GM19455 (cell line): ENCODE data around the gene RPRML.
"Not testable (repeated sequence)": the region's sequence is repeated elsewhere in the genome, so short reads cannot be mapped to it uniquely, and the experiment has no call there.

Experiments used
- ATAC-seq: cut with Tn5 transposase; IDR thresholded peaks from one replicate; pipeline ENCODE4 v1.9.1; 2021; ENCODE audit not compliant: unreplicated experiment

RPRML gene

DNA sequence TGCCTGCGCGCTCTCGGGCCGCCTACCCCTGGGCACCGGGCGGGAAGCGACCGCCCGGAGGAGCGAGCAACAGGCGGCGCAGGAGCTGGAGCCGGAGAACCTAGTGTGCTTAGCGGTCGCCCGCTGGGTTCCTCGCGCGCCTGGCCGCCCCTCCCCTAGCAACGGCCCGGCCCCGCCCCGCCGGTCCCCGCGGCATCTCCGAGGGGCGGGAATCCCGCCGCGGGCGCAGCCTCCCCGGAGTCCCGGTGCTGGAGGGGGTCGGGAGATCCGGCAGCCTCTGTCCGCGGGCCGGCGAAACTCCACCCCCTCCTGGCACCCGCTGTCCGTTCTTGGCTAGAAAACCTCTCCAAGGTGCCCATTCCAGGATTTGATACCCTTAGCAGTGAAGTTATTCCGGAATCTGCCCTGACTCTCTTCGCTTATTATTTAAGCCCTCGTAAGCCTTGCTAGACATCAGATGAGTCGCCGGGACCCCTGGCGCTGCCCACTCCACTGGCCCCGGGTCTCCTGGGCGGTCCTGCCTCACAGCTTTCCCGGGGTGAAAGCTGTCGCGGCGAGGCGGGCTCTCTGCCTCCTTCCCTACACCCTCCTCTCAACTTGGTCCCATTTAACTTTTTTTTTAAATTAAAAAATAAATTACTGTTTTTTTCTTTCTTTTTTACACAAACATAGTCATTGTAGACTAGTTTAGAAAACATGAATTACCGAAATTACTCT, at the start of gene RPRML:
Gene RPRML (minus strand): TSS at position 107 of the 717 bp plus-strand sequence. CDS start 246 bp downstream, outside the sequence.
- no peak for ATAC-seq

DNA sequence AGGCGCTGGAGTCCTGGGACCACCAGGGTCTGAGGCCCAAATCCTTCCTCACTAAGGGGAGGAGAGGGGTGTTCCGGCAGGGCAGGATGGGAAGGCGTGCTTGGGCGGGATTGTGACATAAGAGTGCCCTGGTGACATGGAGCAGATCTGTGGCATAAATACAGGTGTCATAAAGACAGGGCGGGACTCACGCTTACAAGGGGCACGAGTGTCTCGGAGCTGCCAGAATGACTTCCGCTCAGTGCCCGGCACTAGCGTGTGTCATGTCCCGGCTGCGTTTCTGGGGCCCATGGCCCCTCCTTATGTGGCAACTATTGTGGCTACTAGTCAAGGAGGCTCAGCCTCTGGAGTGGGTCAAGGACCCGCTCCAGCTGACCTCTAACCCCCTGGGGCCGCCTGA, 37.9 kb upstream of the RPRML start:
- not testable (repeated sequence) for ATAC-seq

DNA sequence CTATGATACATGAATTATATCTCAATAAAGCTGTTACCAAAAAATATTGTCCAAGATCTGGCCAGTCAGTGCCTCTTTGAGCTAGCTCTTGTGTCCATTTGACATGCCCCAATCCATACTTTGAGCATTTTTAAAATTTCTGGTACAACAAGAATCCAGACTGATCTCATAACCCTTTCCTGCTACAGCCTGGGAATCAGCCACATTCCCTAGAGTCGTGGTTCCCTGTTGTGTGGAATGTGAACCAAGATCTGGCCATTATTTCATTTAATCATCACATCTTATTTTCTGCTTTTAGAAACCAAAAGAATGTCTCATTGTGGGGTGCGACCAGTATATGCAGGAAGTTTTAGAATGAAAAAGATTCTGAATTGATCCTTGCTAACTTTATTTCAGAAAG, 34.3 kb upstream of the RPRML start:
- no peak for ATAC-seq

DNA sequence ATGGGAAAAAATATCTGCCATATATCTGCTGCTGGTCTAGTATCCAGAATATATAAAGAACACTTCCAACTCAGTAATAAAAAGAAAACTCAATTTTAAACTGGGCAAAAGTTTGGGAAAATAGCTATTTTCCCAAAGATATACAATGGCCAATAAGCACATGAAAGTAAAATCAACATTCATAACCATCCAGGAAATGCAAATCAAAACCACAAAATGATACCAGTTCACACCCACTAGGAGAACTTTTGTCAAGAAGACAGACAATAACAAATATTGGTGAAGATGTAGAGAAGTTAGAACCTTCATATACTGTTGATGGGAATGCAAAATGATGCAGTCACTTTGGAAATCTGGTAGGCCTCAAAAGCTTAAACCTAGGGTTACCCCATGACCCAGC, 33.4 kb upstream of the RPRML start:
- ATAC-seq: no peak

DNA sequence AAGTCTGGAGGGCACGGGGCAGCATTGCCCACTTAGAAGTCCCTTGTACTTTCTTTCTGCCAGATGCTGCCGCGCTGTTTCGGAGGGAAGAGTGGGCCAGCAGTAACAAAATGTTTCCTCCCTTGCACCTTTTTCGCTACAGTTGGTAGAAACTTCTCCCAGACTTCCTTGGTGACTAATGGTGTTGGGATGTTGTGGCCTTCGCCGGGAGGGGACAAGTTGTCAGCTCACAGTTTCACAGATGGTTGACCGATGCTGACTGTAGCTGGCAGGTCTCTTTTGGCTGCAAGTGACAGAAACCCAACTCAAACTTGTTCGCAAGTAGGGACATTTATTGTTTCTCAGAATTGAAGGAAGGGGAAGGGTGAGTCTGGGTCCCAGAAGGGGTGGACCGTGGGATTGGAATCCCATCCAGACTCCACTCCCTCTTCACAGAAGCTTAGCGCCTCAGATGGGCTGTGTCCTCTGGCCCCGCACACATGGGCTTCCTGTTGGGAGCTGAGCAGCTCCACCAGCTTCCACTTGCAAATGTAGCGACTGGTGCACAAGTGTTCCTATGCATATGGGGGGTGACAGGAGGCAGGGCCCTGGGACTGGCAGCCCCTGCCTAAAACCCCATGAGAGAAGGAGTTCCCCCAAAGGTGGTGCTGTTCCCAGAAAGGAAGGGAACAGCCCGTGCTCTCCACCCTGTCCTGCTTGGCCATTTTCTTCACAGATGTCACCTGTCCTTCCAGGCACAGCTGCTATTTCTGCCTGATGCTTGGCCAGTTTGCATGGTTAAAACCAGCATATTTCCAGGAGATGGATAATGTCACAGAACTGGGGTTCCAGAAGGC, 30.9 kb upstream of the RPRML start:
- ATAC-seq: no peak

DNA sequence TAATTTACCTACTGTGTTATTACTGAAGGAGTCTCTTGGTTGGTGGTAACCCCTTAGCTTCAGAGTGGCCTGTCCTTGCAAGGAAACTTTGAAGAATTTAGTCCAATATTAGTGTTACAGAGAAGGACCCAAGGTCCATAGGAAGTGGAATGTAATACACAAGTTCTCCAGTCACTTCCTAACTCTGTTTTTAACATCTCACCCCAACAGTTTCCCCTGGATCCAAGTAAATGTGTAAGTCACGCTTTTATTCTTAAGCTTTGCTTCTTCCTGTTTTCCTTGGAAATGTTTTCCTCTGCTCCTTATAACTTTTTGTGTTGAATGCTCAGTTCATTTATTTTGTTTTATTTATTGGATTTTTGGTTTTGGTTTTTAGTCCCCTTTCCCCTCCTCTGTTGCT, 25.9 kb upstream of the RPRML start:
- no peak for ATAC-seq

DNA sequence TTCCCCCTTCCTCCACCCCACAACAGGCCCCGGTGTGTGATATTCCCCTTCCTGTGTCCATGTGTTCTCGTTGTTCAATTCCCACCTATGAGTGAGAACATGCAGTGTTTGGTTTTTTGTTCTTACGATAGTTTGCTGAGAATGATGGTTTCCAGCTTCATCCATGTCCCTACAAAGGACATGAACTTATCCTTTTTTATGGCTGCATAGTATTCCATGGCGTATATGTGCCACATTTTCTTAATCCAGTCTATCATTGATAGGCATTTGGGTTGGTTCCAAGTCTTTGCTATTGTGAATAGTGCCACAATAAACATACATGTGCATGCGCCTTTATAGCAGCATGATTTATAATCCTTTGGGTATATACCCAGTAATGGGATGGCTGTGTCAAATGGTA, 24.8 kb upstream of the RPRML start:
- not testable (repeated sequence) for ATAC-seq

DNA sequence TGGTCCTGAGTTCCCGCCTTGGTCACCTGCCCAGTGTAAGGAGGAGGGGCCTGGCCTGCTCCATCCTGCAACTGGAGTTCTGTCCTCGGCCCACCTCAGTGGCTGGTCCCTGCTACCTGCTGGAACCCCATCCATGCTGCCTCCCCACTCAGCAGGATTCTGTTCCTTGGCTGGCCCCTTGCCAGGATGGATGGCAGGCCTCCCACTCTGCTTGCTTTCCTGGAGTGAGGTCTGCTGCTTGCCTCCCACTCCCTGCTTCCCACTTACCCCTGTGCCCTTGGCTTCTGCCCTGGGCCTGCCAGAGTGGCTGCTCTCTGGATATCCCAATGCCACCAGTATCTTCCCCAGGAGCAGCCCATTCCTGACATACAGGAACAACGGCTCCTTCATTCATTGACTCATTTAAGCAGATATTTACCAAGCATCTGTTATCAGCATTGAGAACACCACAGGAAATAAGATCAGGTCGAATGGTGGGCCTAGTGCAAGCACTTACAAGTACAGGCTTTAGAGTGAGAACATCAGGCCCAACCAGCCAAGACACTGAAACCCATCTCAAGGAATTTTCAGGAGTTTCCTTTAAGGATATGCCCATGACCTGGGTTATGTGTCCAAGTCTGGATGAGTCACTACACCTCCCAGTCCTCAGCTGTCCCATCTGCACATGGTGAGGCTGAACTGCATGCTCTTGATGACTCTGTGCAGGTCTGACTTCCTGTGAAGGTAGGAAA, 17.0 kb upstream of the RPRML start:
- no peak for ATAC-seq

DNA sequence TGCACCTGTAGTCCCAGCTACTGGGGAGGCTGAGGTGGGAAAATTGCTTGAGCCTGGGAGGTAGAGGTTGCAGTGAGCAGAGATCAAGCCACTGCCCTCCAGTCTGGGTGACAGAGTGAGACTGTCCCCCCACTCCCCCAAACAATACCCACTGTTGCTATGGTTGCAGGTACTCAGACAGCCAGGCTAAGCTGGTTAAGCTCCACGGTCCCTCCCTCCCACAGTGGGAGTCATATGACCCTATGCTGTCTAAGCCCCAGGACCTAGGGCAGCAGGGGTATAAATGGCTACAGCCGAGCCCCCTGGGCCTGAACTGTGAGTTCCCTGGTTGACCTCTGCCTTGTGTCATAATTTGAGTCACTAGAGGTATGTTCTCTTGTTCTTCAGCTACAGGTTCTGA, 15.9 kb upstream of the RPRML start:
- no peak for ATAC-seq

DNA sequence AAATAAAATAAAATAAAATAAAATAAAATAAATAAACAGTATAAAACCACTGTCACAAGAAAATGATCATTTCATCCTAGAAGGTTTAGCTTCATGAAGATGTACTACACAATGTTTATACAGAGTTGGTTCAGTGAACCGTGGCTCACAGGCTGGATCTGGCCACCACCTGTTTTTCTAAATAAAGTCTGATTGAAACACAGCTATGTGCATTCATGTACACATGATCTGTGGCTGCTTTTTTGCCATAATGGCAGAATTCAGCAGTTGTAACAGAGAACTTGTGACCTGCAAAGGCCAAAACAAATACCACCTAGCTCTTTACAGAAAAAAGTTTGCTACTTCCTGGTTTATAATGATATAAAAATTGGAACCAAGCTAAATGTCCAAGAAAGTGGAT, 12.6 kb upstream of the RPRML start:
- no peak for ATAC-seq

DNA sequence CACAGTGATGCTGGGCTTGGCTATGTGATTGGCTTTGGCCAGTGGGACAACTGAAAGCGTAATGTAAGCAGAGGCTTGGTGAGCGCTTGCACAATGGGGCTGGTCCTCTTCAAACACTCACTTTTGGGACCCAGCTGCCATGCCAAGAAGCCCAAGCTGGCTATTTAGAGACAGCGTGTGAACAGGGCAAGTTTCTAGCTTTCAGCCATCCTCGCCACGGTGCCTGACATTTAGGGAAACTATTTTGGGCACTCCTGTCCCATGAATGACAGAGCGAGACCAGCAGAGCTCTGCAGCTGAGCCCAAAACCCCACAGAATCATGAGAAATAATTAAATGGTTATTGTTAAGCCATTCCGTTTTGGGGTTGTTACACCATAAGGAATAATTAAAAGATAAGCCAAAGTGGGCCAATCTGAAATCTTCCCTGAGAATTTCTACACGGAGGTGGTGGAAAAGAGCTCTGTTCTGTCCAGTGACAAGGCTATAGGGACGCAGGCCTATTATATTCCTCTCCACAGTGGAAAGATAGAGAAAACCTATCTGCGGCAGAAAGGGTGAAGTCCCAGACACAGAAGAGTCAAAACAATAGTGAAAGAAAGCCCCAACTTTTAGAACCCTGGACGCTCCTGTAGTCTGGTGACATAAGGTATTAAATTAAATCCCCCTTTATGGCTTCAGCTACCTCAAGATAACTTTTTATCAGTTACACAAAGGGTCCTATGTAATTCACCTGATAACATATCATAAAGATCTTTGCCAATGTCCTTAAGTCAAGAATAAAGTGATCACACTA, 10.8 kb upstream of the RPRML start:
- ATAC-seq: no peak

DNA sequence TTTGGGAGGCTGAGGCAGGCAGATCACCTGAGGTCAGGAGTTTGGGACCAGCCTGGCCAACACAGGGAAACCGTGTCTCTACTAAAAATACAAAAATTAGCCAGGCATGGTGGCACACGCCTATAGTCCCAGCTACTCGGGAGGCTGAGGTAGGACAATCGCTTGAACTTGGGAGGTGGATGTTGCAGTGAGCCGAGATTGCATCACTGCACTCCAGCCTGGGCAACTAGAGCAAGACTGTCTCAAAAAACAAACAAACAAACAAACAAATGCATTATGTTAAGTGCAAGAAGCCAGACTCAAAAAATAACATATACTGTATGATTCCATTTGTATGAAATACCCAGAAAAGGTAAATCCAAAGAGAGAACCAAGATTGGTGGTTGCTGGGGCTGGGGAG, 8.9 kb upstream of the RPRML start:
- not testable (repeated sequence) for ATAC-seq

DNA sequence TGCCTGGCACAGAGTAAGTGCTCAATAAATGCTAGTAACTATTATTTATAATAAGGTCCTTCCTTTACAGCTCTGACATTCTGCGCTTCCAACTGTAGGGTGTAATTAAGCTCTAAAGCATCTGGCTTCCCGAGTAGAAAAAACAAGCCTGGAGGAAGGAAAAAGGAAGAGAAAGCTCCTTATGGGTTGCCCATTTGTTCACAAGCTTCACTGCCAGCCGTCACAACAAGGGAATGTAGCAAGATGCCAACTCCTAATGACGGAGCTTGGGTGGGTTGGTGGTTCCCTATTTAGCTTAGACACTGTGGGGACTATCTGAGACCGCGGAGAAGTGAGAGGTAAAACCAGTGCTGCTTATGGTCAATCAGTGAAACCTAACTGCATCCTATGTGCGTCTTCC, 7.3 kb upstream of the RPRML start:
- no peak for ATAC-seq

DNA sequence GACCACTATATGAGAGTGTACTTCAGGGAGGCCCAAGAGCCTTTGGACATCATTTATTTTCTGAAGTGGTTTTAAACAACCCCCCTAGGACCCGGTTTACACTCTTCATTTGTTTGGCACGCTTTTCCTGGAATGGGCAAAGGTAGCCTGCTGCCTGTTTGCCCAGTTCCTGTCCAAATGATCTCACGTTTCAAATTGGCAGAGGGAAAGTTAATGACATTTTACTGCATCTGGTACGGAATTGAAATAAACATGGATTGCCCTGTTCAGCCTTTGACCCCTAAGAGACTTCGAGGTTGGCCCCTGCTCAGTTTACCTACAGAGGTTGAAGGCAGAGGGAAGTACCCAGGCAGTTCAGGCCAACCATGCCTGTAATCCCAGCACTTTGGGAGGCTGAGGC, 5.8 kb upstream of the RPRML start:
- ATAC-seq: no peak

DNA sequence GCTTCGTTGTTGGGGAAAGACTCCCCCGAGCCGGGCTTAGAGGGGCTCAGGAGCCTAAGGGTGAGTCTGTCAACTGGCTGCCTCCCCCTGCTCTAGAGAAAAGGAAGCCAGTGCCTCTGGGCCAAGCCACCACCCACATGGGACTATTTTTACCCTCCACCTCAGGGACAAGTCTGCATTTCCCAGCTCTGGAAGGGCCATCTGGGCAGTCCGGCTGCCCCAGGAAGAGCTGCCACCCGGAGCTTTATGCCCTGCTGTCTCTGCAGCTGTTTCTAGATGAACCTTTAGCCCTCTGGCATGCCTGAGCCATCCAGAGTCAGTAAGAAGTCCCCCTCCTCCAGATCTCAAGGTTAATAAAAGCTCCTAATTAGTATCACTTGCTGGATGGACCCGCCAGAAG, 5.3 kb upstream of the RPRML start:
- no peak for ATAC-seq

DNA sequence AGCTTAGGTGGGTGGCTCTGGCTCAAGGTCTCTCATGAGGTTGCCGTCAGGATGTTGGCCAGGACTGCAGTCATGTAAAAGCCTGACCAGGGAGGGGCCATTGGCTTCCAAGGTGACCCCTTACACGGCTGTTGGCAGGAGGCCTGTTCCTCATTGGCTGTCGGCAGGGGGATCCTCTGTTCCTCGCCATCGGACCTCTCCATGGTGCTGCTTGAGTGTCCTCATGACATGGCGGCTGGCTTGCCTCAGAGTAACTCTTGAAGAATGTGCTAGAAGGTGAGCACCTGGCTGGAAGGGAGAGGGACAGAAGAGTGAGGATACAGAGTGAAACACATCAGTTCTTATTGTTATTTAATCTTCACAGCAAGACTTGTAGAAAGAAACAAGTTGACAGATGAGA, 4.7 kb upstream of the RPRML start:
- ATAC-seq: no peak

DNA sequence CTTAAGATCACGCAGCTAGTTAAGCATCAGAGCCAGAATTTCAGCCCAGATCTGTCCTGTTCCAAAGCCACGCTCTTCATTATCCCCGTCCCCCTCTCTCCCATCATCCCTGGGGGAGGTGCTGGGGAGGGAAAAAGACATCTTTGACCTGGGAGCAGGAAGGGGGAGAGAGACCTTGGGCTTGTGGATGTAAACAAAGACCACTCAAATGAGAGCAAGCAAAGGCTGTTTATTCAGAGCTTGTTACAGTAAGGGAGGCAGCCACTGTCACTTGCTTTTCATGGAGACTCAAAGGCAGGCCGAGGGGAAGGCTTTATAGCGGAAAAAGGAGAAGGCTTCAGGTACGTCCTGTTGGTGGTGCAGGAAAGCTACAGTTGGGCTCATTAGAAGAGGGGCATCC, 3.5 kb upstream of the RPRML start:
- no peak for ATAC-seq

DNA sequence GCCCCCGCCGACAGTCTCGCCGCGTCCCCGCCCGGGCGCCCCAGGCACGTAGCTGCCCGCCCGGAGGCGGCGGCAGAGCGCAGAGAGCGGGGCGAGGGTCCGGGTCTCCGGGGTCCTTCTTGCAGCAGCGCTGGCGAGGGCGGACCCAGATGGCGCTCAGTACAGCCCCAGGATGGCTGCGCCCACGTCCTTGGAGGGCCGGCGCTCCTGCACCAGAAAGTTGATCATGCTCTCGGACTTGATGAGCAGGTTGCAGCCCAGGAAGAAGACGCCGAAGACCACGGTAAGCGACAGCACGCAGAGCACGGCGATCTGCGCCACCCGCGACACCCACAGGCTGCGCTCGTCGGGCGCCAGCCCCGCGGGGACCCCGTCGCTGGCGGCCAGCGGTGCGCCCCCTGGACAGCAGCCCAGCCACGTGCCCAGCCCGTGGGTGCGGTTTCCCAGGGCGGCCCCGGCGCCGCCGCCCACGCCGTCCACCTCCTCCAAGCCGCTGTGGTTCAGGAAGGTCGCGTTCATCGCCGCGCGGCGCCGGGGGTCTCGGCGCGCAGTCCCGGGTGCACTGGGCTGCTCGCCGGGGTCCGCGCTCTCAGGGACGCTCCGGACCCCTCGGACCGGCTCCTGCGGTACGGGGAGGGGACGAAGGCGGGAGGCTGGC, 435 bp downstream of the RPRML start:
- no peak for ATAC-seq

DNA sequence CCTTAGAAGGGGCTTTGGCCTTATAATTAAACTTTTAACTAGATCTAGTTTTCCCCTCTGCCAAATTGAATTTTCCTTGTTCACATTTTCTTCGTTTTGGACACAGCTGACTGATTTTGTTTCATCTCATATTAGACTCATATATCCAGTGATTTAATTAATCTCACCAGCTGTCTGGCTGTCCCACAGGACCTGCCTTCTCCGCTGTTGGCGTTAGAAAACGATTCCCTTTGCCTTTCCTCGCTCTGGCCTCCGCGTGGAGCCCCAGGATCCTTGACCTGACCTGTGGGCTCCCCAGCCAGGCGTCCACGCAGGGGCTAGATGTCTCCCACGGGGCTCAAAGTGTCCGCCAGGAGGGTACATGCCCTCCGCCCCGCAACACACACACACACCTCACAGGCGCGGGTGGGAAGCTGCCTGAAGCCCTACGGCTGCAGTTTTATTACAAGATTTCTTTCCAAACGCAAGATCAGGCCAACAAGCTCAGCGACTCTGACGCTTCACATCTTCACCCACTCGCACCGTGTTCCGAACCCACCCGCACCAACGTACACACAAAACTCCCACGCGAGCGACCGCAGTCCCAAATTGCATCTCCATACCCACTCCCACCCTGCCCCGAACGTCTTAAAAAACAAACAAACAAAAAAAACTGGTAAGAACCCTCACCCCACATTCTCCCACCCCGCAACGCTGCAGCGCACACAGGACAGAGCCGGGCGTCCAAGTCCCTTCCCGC, 1.1 kb downstream of the RPRML start:
- ATAC-seq: no peak

DNA sequence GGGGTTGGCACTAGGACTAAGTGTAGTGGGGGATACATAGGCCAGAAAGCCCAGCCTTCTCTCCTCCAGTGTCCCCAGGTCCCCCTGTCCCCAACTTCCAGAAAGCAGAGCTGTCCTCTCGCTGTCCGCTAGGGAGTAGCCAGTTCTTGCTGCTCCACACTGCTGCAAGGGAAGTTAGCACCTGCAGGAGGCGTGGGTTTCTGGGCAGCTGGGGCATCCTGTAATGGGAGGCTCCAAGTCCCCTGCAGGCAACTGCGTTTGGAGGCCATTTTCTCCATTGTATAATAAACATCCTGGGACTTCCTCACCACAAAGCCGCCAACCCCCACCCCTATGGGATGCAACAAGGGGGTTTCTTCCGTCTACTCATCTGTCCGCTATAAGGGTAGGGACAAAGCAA, 1.7 kb downstream of the RPRML start:
- ATAC-seq: no peak
